HEK293 (cell line): Measurements from ENCODE around the gene CLDN6.

Source experiments
- AEBP2 ChIP-seq: fragments of 450-650 bp; formaldehyde crosslinking; IDR thresholded peaks from 2 replicates; pipeline ENCODE4 v1.5.1; 2016; ENCODE audit warnings: missing biosample characterization, missing genetic modification characterization, borderline replicate concordance
- GLIS1 ChIP-seq: fragments of 450-650 bp; formaldehyde crosslinking; IDR thresholded peaks from 2 replicates; pipeline ENCODE4 v1.5.1; 2016; ENCODE audit warnings: missing biosample characterization, missing genetic modification characterization
- GLIS2 ChIP-seq: fragments of 450-650 bp; formaldehyde crosslinking; IDR thresholded peaks from 2 replicates; pipeline ENCODE4 v1.5.1; 2016; ENCODE audit warnings: missing biosample characterization, missing genetic modification characterization
- INSM2 ChIP-seq: fragments of 450-650 bp; formaldehyde crosslinking; IDR thresholded peaks from 2 replicates; pipeline ENCODE4 v1.5.1; 2016; ENCODE audit warnings: missing biosample characterization, missing genetic modification characterization
- KLF10 ChIP-seq: fragments of 450-650 bp; IDR thresholded peaks from 2 replicates; pipeline ENCODE4 v1.5.1; 2018; ENCODE audit warnings: missing biosample characterization, mild to moderate bottlenecking, missing genetic modification characterization
- MEIS1 ChIP-seq: sonication (generic); formaldehyde crosslinking; IDR thresholded peaks from 2 replicates; pipeline ENCODE4 v1.8.1; 2022; ENCODE audit warnings: missing genetic modification reagents, mild to moderate bottlenecking, borderline replicate concordance
- SP3 ChIP-seq: fragments of 450-650 bp; formaldehyde crosslinking; IDR thresholded peaks from 2 replicates; pipeline ENCODE4 v1.5.1; 2016; ENCODE audit warnings: missing biosample characterization, missing genetic modification characterization
- SP7 ChIP-seq: fragments of 450-650 bp; formaldehyde crosslinking; IDR thresholded peaks from 2 replicates; pipeline ENCODE4 v1.5.1; 2016; ENCODE audit warnings: missing biosample characterization, missing genetic modification characterization
- YY2 ChIP-seq: fragments of 450-650 bp; formaldehyde crosslinking; IDR thresholded peaks from 2 replicates; pipeline ENCODE4 v1.5.1; 2016; ENCODE audit warnings: missing biosample characterization, missing genetic modification characterization
- ZBTB20 ChIP-seq: fragments of 450-650 bp; formaldehyde crosslinking; IDR thresholded peaks from 2 replicates; pipeline ENCODE4 v1.5.1; 2016; ENCODE audit warnings: missing biosample characterization, missing genetic modification characterization
- ZNF114 ChIP-seq: fragments of 450-650 bp; formaldehyde crosslinking; IDR thresholded peaks from 2 replicates; pipeline ENCODE4 v1.5.0; 2017; ENCODE audit warnings: missing biosample characterization, missing genetic modification characterization
- ZNF138 ChIP-seq: fragments of 450-650 bp; formaldehyde crosslinking; IDR thresholded peaks from 2 replicates; pipeline ENCODE4 v1.5.1; 2016; ENCODE audit warnings: missing biosample characterization, missing genetic modification characterization, borderline replicate concordance
- ZNF140 ChIP-seq: fragments of 450-650 bp; formaldehyde crosslinking; IDR thresholded peaks from 2 replicates; pipeline ENCODE4 v1.5.1; 2016; ENCODE audit warnings: missing biosample characterization, missing genetic modification characterization
- ZNF169 ChIP-seq: fragments of 450-650 bp; formaldehyde crosslinking; IDR thresholded peaks from 2 replicates; pipeline ENCODE4 v1.5.1; 2016; ENCODE audit warnings: missing biosample characterization, missing genetic modification characterization
- ZNF24 ChIP-seq: fragments of 450-650 bp; formaldehyde crosslinking; IDR thresholded peaks from 2 replicates; pipeline ENCODE4 v1.5.1; 2016; ENCODE audit warnings: missing biosample characterization, missing genetic modification characterization
- ZNF324 ChIP-seq: fragments of 450-650 bp; formaldehyde crosslinking; IDR thresholded peaks from 2 replicates; pipeline ENCODE4 v1.5.1; 2016; ENCODE audit warnings: missing biosample characterization, missing genetic modification characterization
- ZNF341 ChIP-seq: fragments of 450-650 bp; formaldehyde crosslinking; IDR thresholded peaks from 2 replicates; pipeline ENCODE4; 2016; ENCODE audit warnings: low read depth, missing biosample characterization, missing genetic modification characterization
- ZNF350 ChIP-seq: fragments of 450-650 bp; formaldehyde crosslinking; IDR thresholded peaks from 2 replicates; pipeline ENCODE4 v1.5.0; 2017; ENCODE audit warnings: missing biosample characterization, mild to moderate bottlenecking, missing genetic modification characterization
- ZNF501 ChIP-seq: fragments of 450-650 bp; formaldehyde crosslinking; IDR thresholded peaks from 2 replicates; pipeline ENCODE4 v1.5.1; 2016; ENCODE audit warnings: missing biosample characterization, missing genetic modification characterization
- ZNF510 ChIP-seq: fragments of 450-650 bp; formaldehyde crosslinking; IDR thresholded peaks from 2 replicates; pipeline ENCODE4 v1.5.1; 2018; ENCODE audit warnings: mild to moderate bottlenecking, missing genetic modification characterization, missing biosample characterization; ENCODE audit not compliant: insufficient replicate concordance
- ZNF514 ChIP-seq: fragments of 450-650 bp; formaldehyde crosslinking; IDR thresholded peaks from 2 replicates; pipeline ENCODE4 v1.5.1; 2016; ENCODE audit warnings: missing biosample characterization, missing genetic modification characterization
- ZNF521 ChIP-seq: fragments of 450-650 bp; formaldehyde crosslinking; IDR thresholded peaks from 2 replicates; pipeline ENCODE4 v1.5.1; 2017; ENCODE audit warnings: missing biosample characterization, mild to moderate bottlenecking, missing genetic modification characterization
- ZNF585B ChIP-seq: fragments of 450-650 bp; formaldehyde crosslinking; IDR thresholded peaks from 2 replicates; pipeline ENCODE4 v1.5.1; 2016; ENCODE audit warnings: missing biosample characterization, missing genetic modification characterization
- ZNF610 ChIP-seq: fragments of 450-650 bp; formaldehyde crosslinking; IDR thresholded peaks from 2 replicates; pipeline ENCODE4 v1.5.1; 2016; ENCODE audit warnings: missing biosample characterization, missing genetic modification characterization, borderline replicate concordance
- ZNF624 ChIP-seq: fragments of 450-650 bp; formaldehyde crosslinking; IDR thresholded peaks from 2 replicates; pipeline ENCODE4 v1.5.1; 2017; ENCODE audit warnings: missing biosample characterization, missing genetic modification characterization
- ZNF692 ChIP-seq: fragments of 450-650 bp; formaldehyde crosslinking; IDR thresholded peaks from 2 replicates; pipeline ENCODE4 v1.5.1; 2016; ENCODE audit warnings: missing biosample characterization, missing genetic modification characterization
- ZNF747 ChIP-seq: fragments of 450-650 bp; formaldehyde crosslinking; IDR thresholded peaks from 2 replicates; pipeline ENCODE4 v1.5.1; 2016; ENCODE audit warnings: missing biosample characterization, missing genetic modification characterization
- ZNF785 ChIP-seq: fragments of 450-650 bp; formaldehyde crosslinking; IDR thresholded peaks from 2 replicates; pipeline ENCODE4 v1.5.1; 2016; ENCODE audit warnings: missing biosample characterization, missing genetic modification characterization
- TF ChIP-seq, protein P1 (sequence below): fragments of 450-650 bp; formaldehyde crosslinking; IDR thresholded peaks from 2 replicates; pipeline ENCODE4 v1.5.1; 2017; ENCODE audit warnings: missing biosample characterization, missing genetic modification characterization
- TF ChIP-seq, protein P2 (sequence below): fragments of 450-650 bp; formaldehyde crosslinking; IDR thresholded peaks from 2 replicates; pipeline ENCODE4 v1.5.1; 2016; ENCODE audit warnings: missing biosample characterization, missing genetic modification characterization

The CLDN6 gene

GRCh38 chr16:2969545-2970521 is 48.1 kb downstream of the CLDN6 start (continued):
- no peak for TF ChIP-seq ZNF510
- TF ChIP-seq ZNF624 (tag by site-specific recombination) = no peak
- TF ChIP-seq AEBP2 = no peak
- TF ChIP-seq ZNF514 (tag by site-specific recombination) = no peak
- no peak for TF ChIP-seq ZNF501
- peak; percentile 74 for TF ChIP-seq GLIS1 (tag by site-specific recombination)
- TF ChIP-seq GLIS2 (tag by site-specific recombination) = peak; percentile 92
- TF ChIP-seq YY2 = peak; percentile 41; the same call in 1 of the 2 replicates
- TF ChIP-seq SP7 (tag by site-specific recombination) = peak; percentile 74
- TF ChIP-seq KLF10 = peak; percentile 64; the same call in 1 of the 2 replicates
- TF ChIP-seq, protein P1, sequence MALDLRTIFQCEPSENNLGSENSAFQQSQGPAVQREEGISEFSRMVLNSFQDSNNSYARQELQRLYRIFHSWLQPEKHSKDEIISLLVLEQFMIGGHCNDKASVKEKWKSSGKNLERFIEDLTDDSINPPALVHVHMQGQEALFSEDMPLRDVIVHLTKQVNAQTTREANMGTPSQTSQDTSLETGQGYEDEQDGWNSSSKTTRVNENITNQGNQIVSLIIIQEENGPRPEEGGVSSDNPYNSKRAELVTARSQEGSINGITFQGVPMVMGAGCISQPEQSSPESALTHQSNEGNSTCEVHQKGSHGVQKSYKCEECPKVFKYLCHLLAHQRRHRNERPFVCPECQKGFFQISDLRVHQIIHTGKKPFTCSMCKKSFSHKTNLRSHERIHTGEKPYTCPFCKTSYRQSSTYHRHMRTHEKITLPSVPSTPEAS (tag by site-specific recombination) = no peak
- TF ChIP-seq ZNF140 = no peak
- TF ChIP-seq INSM2 = no peak
- peak; percentile 98 for TF ChIP-seq ZBTB20 (tag by site-specific recombination)
- TF ChIP-seq ZNF138 = no peak
- TF ChIP-seq MEIS1 (CRISPR knock-in tag) = no peak
- peak; percentile 72 for TF ChIP-seq SP3 (tag by site-specific recombination)
- TF ChIP-seq ZNF692 = peak; percentile 33
- peak; percentile 71; the same call in 1 of the 2 replicates for TF ChIP-seq ZNF610 (tag by site-specific recombination)
- TF ChIP-seq ZNF785 (tag by site-specific recombination) = 0 out of 2 replicates have a peak, but pooled peaks have one; percentile 26
- TF ChIP-seq, protein P2, sequence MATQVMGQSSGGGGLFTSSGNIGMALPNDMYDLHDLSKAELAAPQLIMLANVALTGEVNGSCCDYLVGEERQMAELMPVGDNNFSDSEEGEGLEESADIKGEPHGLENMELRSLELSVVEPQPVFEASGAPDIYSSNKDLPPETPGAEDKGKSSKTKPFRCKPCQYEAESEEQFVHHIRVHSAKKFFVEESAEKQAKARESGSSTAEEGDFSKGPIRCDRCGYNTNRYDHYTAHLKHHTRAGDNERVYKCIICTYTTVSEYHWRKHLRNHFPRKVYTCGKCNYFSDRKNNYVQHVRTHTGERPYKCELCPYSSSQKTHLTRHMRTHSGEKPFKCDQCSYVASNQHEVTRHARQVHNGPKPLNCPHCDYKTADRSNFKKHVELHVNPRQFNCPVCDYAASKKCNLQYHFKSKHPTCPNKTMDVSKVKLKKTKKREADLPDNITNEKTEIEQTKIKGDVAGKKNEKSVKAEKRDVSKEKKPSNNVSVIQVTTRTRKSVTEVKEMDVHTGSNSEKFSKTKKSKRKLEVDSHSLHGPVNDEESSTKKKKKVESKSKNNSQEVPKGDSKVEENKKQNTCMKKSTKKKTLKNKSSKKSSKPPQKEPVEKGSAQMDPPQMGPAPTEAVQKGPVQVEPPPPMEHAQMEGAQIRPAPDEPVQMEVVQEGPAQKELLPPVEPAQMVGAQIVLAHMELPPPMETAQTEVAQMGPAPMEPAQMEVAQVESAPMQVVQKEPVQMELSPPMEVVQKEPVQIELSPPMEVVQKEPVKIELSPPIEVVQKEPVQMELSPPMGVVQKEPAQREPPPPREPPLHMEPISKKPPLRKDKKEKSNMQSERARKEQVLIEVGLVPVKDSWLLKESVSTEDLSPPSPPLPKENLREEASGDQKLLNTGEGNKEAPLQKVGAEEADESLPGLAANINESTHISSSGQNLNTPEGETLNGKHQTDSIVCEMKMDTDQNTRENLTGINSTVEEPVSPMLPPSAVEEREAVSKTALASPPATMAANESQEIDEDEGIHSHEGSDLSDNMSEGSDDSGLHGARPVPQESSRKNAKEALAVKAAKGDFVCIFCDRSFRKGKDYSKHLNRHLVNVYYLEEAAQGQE (tag by site-specific recombination) = peak; percentile 27; the same call in 1 of the 2 replicates
- TF ChIP-seq ZNF747 (tag by site-specific recombination) = no peak
- TF ChIP-seq ZNF350 (tag by site-specific recombination) = no peak
- TF ChIP-seq ZNF324 (tag by site-specific recombination) = 0 out of 2 replicates have a peak, but pooled peaks have one; percentile 16
- no peak for TF ChIP-seq ZNF24
- no peak for TF ChIP-seq ZNF341 (tag by site-specific recombination)
- TF ChIP-seq ZNF169 (tag by site-specific recombination) = no peak
- no peak for TF ChIP-seq ZNF585B (tag by site-specific recombination)
- no peak for TF ChIP-seq ZNF521 (tag by site-specific recombination)
- TF ChIP-seq ZNF114 (tag by site-specific recombination) = no peak
